ENCODE results near the gene EFCAB11. TPM values are rescaled to one million over a fixed set of nuclear protein-coding genes. Genes with fewer than 3 reads are reported as not detected.
A peak's percentile ranks its signal among the peaks of the same experiment; 100 is the strongest.

Gene EFCAB11
- total RNA-seq, 1 donor from 2014 or later = 2.7 TPM

DNA sequence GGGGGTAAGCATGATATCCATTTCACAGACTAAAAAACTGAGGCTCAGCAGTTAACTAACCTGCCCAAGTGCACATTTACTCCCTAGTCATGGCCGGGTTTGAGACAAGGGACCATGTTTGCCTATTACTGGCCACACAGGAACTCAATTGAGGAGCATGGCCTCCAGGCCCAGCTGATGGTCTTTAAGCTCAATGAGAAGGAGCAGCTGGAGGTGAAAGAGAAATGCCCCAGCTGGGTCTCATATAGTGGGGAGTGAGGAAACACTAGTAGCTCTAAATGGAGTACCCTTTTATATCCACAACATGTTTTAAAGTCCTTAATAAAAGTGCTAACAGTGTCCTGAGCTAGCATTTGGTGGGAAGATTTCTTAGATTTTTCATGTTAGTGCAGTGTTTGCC lies 2.8 kb upstream of the EFCAB11 start:
- DNase-seq (ENCODE audit: low read depth in 2 of 2) = no peak

GRCh38 chr14:89956661-89957009 lies 2.1 kb upstream of the EFCAB11 start:
- DNase-seq (ENCODE audit: low read depth in 2 of 2) = no peak

DNA sequence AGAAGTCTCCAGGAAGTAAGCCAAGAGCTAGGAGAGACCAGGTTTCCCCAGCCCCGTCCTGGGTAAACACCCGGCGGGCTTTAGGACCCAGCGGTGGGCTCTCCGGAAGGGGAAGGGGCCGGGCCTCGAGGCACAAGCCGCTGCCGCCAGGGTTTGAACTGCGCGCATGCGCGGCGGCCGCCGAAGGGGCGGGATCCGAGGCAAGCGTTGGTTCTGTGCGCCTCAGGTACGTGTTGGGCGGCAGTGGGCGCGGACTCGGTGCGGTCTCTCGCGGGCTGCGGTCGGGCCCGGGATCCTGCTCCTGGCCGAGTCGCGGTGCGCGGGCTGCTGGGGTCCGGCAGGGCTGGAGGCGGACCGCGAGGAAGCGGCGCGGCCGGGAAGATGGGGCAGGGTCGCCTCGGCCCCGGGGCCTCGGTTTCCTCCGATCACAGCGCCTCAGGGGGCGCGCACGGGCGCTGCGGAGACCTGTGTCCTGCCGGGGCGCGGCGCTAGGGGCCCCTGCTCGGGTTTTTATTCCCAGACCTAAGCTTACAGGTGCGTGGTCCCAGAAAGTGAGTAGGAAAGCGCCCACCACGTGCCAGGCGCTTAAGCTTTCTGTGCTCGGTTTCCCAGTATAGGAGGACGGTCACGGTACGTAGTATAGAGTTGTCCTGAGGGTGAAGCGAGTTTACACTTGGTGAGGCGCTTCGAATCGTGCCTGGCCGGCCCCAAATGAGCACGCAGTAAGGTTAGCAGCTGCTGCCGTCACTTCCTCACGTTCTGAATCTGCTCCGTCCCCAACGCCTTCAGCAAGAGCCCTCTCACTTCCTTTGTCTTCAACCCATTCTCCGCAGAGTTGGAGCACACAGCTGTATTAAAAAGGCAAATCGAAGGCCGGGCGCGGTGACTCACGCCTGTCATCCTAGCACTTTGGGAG lies 1.5 kb upstream of the EFCAB11 start, which contains the start of gene TDP1:
TDP1 (plus strand) TSS at position 183 of the 916 bp plus-strand sequence. CDS start 7,188 bp downstream, outside the sequence.
- peak; percentile 89 to 97 for DNase-seq (ENCODE audit: low read depth in 2 of 2)

- DNase-seq (ENCODE audit: low read depth in 2 of 2) = no peak
Measured at GRCh38 chr14:89955022-89955744, 653 bp upstream of the EFCAB11 start.

DNA sequence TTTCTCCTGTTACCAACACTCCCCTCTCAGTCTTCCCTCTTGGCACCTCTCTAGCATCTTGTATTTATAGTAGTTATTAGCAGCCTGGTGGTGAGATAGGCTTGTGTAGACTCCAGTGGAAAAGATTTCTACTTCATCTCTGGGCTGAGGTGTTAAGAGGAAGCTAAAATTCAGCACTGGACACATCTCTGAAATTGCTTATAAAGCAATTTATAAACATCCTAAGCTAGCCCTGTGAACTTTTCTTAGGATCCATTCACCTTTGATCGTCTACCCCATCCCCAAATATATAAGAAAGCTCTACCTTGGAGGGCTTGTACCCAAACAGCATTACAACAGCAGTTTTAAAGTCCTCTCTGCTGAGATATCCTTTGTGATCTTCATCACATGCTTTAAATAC lies 928 bp downstream of the EFCAB11 start:
- no peak for DNase-seq (ENCODE audit: low read depth in 2 of 2)

- no peak for DNase-seq (ENCODE audit: low read depth in 2 of 2)
Measured at GRCh38 chr14:89952576-89952975, 2.0 kb downstream of the EFCAB11 start.

GRCh38 chr14:89947344-89947743 lies 7.2 kb downstream of the EFCAB11 start:
- no peak for DNase-seq (ENCODE audit: low read depth in 2 of 2)

GRCh38 chr14:89941830-89942377 lies 12.6 kb downstream of the EFCAB11 start:
- peak in 1 of 2 donors; percentile 13 for DNase-seq (ENCODE audit: low read depth in 2 of 2)

DNA sequence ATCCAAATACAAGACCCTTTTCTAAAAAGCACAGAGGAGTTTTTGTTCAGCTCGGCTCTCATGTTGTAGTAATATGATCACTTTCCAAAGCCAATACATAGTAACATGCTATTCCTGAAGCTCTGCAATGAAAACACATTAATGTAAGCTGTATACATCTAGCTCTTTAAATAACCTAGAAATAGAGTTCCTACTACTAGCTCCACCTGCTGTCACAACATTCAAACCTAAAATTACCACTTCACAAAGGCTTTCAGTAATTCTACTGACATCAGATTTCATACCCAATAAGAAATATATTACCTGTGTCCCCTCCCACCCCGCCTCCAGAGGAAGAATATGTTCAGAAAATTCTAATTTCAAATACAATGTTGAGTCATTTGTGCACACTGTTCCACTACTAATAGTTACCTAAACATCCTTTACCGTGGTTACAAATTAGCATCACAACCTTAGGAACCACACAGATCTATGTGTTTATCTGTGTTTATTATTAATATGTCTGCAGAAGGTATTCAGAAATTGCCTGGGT lies 17.8 kb downstream of the EFCAB11 start:
- DNase-seq (ENCODE audit: low read depth in 2 of 2) = peak in 1 of 2 donors; percentile 47

DNA sequence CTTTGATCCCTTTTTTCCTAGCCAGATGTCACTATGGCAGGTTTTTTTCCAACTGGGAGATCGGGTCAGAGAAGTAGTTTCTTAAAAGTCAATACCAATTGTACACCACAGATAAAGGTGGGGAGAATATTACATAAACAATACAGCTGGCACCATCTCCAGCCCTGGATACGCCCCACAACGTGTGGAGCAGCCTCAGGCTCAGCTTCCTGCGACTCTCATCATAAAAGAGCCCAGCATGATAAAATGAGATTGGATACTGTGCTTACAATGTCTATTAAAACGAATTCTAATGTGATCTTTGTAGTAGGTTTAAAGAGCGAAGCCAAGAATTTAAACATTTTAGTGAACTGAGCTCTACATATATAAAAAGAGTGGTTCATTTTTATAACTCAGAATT lies 21.5 kb downstream of the EFCAB11 start:
- DNase-seq (ENCODE audit: low read depth in 2 of 2) = no peak

- DNase-seq (ENCODE audit: low read depth in 2 of 2) = peak in 1 of 2 donors; percentile 81
Measured at GRCh38 chr14:89927186-89927865, 27.2 kb downstream of the EFCAB11 start.

DNA sequence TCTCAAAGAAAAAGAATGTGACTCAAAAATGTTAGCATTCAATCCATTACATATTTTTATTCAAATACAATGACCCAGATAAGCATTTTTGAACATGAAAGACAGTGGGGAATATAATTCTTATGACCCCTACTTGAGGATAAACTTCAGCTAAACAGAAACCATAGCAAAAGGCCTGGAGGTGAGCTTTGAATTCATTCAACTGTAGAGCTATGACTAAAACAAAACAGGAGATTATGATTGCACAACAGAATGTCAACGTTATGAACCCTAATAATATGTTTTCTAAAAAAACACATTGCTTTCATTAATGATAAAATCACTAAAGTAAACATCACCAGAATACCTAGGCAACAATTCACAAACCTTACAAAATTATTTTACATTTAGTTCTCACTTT lies 27.8 kb downstream of the EFCAB11 start:
- DNase-seq (ENCODE audit: low read depth in 2 of 2) = peak in 1 of 2 donors; percentile 71

DNA sequence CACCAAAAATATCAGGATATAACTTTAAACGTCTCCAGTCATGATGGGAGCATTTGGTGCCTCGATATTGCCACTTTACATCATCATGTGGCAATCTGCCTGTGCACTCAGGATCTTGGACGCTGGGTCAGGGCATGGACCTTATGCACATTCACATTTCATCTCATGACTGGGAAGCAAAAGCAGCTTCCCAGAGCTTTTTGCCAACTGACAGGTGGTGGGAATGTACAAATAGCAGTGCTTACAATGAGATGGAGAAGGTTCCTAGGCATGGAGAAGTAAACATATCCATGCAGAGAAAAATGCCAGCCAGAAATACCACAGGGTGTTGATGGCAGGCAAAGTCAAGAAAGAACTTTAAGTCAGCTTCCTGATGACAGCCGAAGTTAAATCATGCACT lies 30.3 kb downstream of the EFCAB11 start:
- DNase-seq (ENCODE audit: low read depth in 2 of 2) = no peak

DNA sequence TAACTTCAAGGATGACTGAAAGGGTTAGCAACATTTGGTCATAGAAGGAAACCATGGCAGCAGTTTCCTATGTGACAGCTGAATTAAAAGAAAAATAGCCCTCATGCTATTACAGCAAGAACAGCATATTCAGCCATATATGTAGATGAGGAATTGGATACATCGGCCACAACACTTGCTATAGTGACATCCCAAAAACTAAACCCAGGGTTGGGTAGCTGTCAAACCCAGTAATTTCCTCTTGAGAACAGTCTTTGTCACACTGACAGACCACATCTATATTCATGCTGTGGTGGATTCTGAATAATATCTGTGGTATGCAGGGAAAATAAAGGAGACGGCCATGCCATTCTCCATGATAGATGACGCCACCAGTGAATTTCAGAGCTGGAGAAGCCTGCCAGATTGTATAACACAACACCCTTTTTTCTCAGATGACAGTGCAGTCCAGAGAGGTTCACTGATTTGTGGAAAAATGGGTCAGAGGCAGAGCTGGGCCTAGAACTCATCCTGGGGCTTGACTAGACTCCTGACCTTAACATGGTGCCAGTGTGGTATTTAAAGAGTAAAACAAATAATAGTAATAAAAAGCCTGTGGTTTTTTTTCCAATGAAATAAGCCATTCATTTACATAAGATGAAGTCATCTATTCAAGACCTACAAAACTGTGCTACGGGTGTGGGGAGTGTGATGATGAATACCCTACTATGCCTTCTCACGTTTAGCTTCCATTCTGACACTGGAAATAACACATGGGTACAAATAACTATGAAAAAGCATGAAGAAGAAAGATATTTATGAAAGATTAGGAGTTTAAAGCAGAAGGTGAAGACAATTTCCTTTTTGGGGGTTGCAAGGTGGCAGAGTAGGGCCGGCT lies 32.3 kb downstream of the EFCAB11 start:
- peak in 1 of 2 donors; percentile 57 for DNase-seq (ENCODE audit: low read depth in 2 of 2)

GRCh38 chr14:89921346-89921745 lies 33.2 kb downstream of the EFCAB11 start:
- DNase-seq (ENCODE audit: low read depth in 2 of 2) = no peak

DNA sequence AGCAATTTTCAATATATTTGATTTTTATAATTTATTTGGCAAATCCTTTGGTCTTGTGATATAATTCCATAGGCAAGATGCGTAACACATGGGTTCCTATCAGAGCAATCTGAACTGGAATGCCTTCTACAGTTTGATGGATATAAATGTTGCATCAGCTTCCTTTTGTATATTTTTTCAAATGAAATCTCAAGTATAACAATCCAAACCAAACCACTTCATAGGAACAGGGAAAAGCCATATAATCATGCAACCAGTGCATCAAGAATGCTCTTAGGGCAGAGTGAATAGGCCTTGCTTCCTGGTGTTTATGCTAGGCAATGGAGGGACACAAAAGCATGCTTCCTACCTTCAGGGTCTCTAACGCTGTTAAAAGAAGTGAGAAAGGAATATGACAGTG lies 34.5 kb downstream of the EFCAB11 start:
- DNase-seq (ENCODE audit: low read depth in 2 of 2) = no peak

GRCh38 chr14:89918721-89919120 lies 35.8 kb downstream of the EFCAB11 start:
- no peak for DNase-seq (ENCODE audit: low read depth in 2 of 2)

DNA sequence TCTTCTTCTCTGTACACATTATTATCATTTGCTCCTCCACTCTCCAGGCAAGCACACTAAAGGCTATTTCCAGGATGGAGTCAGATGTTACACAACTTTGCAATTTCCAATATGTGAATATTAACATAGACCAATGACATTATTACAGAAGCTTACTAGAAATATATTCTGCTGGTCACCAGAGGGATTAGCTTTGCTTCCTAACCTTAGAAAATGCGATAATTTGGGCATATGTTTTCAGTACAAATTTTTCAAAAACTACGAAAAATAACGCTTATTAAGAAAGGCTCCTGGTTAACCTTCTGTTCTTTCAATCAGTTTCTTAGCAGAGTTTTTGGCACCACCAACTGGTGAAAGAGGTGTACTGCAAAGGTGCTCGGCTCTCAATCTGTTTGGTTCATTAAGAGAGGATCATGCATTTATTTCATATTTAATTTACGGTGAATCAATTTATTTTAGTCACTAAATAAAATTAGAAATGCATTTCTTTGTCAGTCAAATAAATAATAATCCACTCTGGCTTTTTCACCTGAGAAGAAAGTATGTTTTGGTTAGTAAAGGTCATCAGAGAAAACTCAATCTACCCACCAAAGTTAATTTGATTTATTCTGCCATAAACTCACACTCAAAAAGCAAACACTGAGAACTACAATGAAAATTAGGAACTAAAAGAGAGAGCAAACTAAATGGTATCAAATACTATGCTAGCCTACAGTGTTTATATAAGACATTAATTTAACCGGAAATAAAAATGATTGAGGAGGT lies 39.2 kb downstream of the EFCAB11 start:
- peak; percentile 55 to 78 for DNase-seq (ENCODE audit: low read depth in 2 of 2)

GRCh38 chr14:89912667-89913211 lies 41.8 kb downstream of the EFCAB11 start:
- DNase-seq (ENCODE audit: low read depth in 2 of 2) = peak; percentile 80 to 95

Data from dermis microvascular lymphatic vessel endothelial cell (primary cell).